22Rv1 (cell line): ENCODE results near the gene KRT86.

Experiments used
- CTCF ChIP-seq: fragments of 450-650 bp; IDR thresholded peaks from 2 replicates; pipeline ENCODE4 v1.5.1; 2017; ENCODE audit warnings: mild to moderate bottlenecking
- ZFX ChIP-seq: fragments of 450-650 bp; IDR thresholded peaks from 2 replicates; pipeline ENCODE4 v1.6.1; 2017; ENCODE audit warnings: antibody characterized with exemption, borderline replicate concordance

DNA sequence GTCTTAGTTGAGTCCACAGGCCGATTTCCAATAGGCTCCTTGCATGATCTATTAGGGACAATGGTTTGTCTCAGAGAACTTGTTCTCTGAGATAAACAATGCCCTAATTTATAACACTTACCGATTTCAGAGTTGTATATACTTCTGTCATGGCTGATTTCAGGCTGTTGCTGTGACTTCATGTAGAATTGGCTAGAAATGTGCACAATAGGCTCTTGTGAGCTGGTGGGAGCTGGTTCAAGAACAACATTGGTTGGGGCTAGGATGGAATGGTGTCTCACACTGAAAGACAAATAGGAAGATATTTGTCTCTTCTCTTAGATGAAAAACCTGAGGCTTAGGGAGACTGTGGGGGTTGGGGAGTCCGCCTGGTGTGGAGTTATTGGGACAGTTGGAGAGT, 6.7 kb upstream of the KRT86 start:
- TF ChIP-seq CTCF (no peak), ZFX (no peak)
